Chondrocyte (in vitro differentiated cells): Measurements from ENCODE around the gene LITAFD. TPM values are rescaled to one million over a fixed set of nuclear protein-coding genes. Genes with fewer than 3 reads are reported as not detected.
A peak's percentile ranks its signal among the peaks of the same experiment; 100 is the strongest.

ENCODE experiments used
- DNase-seq: peaks from one replicate; pipeline ENCODE4 v3.0.0; 2021; ENCODE audit warnings: mixed read lengths, low spot score
- H3K27ac Mint-ChIP-seq: one replicate; pipeline ENCODE4 v1.8.0; 2021; ENCODE audit warnings: mild to moderate bottlenecking, moderate library complexity, mixed read lengths; ENCODE audit not compliant: unreplicated experiment
- H3K27me3 Mint-ChIP-seq: 2 replicates; pipeline ENCODE4 v1.8.0; 2021; ENCODE audit warnings: low read depth, mixed read lengths
- H3K36me3 Mint-ChIP-seq: 2 replicates; pipeline ENCODE4 v1.8.0; 2021; ENCODE audit warnings: low read depth, mixed read lengths
- H3K4me1 Mint-ChIP-seq: 2 replicates; pipeline ENCODE4 v1.8.0; 2021; ENCODE audit warnings: low read depth, mild to moderate bottlenecking, mixed read lengths
- H3K4me3 Mint-ChIP-seq: one replicate; pipeline ENCODE4 v1.8.0; 2021; ENCODE audit warnings: mild to moderate bottlenecking, moderate library complexity, mixed read lengths; ENCODE audit not compliant: unreplicated experiment
- H3K9me3 Mint-ChIP-seq: 2 replicates; pipeline ENCODE4 v1.8.0; 2021; ENCODE audit warnings: low read depth, mixed read lengths
- total RNA-seq: library from RNA; stranded (reverse); gene quantifications from 3 replicates; pipeline ENCODE4 v1.2.1, GENCODE V29; 2021
- TF ChIP-seq, protein P1 (sequence below): fragments of 200-600 bp; sonication (generic); IDR thresholded peaks from 2 replicates; pipeline ENCODE4 v1.5.0; 2021; ENCODE audit warnings: antibody characterized with exemption, mild to moderate bottlenecking, moderate library complexity

The LITAFD gene
- total RNA-seq, 1 donor from 2014 or later, result not detected

DNA sequence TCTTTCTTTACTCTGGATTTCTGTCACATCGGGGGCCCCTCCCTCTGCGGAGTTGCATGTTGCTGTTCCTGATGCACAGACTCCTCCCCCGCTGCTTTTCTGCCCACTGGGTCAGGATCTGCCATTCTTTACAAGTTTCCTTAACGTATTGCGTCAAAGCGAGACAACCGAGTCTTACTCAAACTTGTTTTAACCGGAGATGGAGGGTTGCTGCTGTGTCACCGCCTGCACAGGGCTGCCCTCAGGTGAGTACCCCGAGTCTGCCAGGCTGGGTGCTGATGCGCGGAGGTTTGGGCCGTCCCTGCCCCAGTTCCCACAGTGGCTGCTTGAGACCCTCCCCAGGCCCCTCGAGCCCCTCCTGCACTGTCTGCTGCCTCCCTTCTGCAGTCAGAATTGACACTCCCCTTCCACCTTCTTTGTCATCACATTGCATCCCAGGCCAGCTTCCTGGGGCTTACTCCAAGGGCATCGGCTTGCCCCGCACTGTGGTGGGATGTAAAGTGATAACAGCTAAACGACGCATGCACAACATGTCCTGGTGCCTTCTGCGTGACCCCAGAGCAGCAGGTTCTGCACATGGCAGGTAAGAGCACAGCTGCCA lies 32.6 kb upstream of the LITAFD start:
- peak overlapping the region; percentile 81 for H3K27ac Mint-ChIP-seq
- TF ChIP-seq, protein P1, sequence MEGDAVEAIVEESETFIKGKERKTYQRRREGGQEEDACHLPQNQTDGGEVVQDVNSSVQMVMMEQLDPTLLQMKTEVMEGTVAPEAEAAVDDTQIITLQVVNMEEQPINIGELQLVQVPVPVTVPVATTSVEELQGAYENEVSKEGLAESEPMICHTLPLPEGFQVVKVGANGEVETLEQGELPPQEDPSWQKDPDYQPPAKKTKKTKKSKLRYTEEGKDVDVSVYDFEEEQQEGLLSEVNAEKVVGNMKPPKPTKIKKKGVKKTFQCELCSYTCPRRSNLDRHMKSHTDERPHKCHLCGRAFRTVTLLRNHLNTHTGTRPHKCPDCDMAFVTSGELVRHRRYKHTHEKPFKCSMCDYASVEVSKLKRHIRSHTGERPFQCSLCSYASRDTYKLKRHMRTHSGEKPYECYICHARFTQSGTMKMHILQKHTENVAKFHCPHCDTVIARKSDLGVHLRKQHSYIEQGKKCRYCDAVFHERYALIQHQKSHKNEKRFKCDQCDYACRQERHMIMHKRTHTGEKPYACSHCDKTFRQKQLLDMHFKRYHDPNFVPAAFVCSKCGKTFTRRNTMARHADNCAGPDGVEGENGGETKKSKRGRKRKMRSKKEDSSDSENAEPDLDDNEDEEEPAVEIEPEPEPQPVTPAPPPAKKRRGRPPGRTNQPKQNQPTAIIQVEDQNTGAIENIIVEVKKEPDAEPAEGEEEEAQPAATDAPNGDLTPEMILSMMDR, result no peak
- H3K4me3 Mint-ChIP-seq, result no peak overlapping the region
- H3K9me3 Mint-ChIP-seq, result no peaks in the 10 kb centered on the region
- no peaks in the 10 kb centered on the region for H3K27me3 Mint-ChIP-seq
- H3K4me1 Mint-ChIP-seq, result peaks cover 30% of the 10 kb centered on the region
- peaks cover 26% of the 10 kb centered on the region for H3K36me3 Mint-ChIP-seq
- DNase-seq, result peak; percentile 87

DNA sequence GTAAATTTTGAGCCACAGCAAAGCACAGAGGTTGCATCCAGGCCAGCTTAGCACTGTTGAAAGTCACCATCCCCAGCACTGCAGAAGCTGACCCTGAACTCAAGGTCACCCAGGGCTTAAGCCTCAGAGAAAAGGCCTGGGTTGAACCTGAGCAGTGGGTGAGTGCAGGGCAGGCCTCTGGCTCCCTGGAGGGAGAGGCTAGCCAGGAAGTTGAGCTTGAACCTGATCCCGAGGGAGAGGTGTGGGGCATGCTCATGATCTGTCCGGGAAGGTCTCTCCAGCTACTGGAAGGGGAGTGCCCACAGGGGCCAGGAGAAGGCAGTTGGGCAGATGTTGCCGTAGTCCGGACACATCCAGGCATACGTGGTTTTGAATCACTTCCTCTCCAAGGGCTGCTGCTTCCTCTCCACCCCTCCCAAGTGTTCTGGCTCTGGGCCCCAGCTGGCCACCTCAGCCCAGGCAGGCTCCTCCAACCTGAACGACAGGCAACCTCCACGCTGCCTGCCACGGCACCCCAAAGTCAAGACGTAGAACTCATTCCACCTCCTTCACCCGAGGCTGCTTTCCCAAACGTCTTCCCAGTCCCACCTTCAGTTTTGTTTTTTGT lies 31.8 kb upstream of the LITAFD start:
- TF ChIP-seq, protein P1, result no peak
- no peaks in the 10 kb centered on the region for H3K9me3 Mint-ChIP-seq
- peak; percentile 64 for DNase-seq
- H3K4me3 Mint-ChIP-seq, result no peak overlapping the region
- H3K27me3 Mint-ChIP-seq, result no peaks in the 10 kb centered on the region
- H3K27ac Mint-ChIP-seq, result peak overlapping the region; percentile 85
- H3K36me3 Mint-ChIP-seq, result peaks cover 31% of the 10 kb centered on the region
- H3K4me1 Mint-ChIP-seq, result peaks cover 22% of the 10 kb centered on the region

DNA sequence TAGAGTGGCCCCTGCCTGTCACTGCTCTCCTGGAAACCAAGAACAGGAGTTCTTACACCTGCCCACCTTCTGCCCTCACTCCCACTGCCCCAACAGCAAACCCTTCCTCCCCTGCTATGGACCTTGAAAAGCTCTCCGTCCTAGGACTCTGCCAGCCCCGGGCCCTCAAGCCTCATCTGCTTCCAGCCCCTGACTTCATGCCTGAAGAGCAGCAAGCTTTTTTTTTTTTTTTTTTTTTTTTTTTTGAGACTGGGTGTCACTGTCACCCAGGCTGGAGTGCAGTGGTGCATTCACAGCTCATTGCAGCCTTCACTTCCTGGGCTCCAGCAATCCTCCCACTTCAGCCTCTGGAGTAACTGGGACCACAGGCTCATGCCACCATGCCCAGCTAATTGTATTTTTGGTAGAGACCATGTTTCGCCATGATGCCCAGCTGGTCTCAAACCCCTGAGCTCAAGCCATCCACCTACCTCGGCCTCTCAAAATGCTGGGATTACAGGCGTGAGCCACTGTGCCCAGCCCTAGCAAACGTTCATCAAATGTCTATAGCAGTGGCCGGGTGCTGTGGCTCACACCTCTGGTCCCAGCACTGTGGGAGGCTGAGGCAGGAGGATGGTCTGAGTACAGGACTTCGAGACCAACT lies 30.3 kb upstream of the LITAFD start:
- no peak overlapping the region for H3K27ac Mint-ChIP-seq
- H3K27me3 Mint-ChIP-seq, result no peaks in the 10 kb centered on the region
- peaks cover 21% of the 10 kb centered on the region for H3K4me1 Mint-ChIP-seq
- H3K36me3 Mint-ChIP-seq, result peaks cover 31% of the 10 kb centered on the region
- DNase-seq, result peak; percentile 52
- H3K9me3 Mint-ChIP-seq, result no peaks in the 10 kb centered on the region
- no peak overlapping the region for H3K4me3 Mint-ChIP-seq
- TF ChIP-seq, protein P1, result no peak

GRCh38 chr16:8852534-8852933 lies 29.6 kb upstream of the LITAFD start:
- H3K27ac Mint-ChIP-seq, result peak overlapping the region; percentile 59

DNA sequence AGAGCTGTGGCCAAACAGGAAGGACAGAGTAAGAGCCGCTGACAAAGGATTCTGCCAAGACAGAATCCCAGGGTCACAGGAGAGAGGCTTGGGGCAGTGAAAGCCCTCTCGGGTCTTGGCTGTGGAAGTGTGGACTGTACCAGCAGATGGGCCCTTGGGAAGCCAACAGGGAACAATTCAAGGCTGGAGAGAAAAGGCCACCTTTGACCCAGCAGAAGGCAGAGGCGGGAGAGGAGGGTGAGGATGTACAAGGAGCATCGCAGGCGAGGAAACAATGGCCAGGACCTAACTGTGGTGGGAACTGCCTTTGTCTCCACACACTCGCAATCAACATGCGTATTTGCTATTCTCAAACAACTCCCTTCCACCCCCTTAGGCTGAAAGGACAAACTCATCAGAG lies 29.0 kb upstream of the LITAFD start:
- Mint-ChIP-seq H3K4me3 (no peak overlapping the region), H3K4me1 (peaks cover 24% of the 10 kb centered on the region), H3K27ac (no peak overlapping the region), H3K9me3 (no peaks in the 10 kb centered on the region), H3K36me3 (peaks cover 37% of the 10 kb centered on the region), H3K27me3 (no peaks in the 10 kb centered on the region)
- TF ChIP-seq, protein P1, result no peak
- peak; percentile 37 for DNase-seq

More at GRCh38 chr16:8852534-8852933, 29.6 kb upstream of the LITAFD start:
- Mint-ChIP-seq H3K36me3 (peaks cover 32% of the 10 kb centered on the region), H3K27me3 (no peaks in the 10 kb centered on the region), H3K4me1 (peaks cover 21% of the 10 kb centered on the region), H3K9me3 (no peaks in the 10 kb centered on the region), H3K4me3 (no peak overlapping the region)
- DNase-seq, result peak; percentile 53
- TF ChIP-seq, protein P1, result no peak
